ENCODE data around the gene MIEN1.
"Not testable (repeated sequence)": the region's sequence is repeated elsewhere in the genome, so short reads cannot be mapped to it uniquely, and the experiment has no call there.

The MIEN1 gene

DNA sequence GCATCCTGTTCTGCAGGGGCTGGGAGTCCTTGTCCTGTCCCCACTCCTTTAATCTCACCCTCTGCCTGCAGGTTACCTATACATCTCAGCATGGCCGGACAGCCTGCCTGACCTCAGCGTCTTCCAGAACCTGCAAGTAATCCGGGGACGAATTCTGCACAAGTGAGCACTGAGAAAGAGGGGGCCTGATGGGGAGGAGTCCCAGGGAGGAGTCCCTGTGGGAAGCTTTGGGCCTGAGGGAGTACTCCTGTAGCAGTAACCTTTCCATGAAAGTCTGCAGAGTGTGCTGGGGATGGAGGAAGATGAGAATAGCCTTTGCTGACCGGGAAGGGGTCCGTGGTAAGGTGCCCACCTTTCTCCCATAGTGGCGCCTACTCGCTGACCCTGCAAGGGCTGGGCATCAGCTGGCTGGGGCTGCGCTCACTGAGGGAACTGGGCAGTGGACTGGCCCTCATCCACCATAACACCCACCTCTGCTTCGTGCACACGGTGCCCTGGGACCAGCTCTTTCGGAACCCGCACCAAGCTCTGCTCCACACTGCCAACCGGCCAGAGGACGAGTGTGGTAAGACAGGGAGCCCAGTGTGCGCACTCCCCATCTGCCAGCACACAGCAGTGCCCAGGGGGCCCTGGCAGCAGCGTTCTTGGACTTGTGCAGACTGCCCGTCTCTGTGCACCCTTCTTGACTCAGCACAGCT lies 14.8 kb downstream of the MIEN1 start:
- DNase-seq: no peak

DNA sequence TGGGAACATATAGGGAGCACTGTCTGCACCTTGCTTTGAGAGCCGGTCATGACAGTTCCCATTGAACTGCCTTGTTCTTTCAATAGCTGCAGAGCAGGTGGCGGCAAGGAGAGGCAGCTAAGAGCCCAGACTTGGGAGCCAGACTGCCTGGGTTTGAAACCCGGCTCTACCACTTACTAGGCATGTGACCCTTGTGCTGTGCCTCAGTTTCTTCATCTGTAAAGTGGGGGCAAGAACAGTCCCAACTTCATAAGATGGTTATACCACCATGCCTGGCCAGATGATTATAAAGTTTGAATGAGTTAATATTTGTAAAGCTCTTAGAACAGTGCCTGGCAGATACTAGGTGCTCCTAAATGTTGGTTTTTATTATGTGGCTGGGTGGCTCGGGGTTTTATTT lies 16.1 kb downstream of the MIEN1 start:
- DNase-seq: no peak

DNA sequence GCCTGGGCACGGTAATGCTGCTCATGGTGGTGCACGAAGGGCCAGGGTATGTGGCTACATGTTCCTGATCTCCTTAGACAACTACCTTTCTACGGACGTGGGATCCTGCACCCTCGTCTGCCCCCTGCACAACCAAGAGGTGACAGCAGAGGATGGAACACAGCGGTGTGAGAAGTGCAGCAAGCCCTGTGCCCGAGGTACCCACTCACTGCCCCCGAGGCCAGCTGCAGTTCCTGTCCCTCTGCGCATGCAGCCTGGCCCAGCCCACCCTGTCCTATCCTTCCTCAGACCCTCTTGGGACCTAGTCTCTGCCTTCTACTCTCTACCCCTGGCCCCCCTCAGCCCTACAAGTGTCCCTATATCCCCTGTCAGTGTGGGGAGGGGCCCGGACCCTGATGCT lies 18.5 kb downstream of the MIEN1 start:
- DNase-seq: no peak

DNA sequence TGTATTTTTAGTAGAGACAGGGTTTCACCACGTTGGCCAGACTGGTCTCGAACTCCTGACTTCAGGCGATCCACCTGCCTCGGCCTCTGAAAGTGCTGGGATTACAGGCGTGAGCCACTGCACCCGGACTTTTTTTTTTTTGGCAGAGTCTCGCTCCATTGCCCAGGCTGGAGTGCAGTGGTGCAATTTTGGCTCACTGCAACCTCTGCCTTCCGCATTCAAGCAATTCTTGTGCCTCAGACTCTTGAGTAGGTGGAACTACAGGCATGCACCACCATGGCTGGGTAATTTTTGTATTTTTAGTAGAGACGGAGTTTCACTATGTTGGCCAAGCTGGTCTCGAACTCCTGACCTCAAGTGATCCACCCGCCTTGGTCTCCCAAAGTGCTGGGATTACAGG lies 19.3 kb downstream of the MIEN1 start:
- DNase-seq: not testable (repeated sequence)

DNA sequence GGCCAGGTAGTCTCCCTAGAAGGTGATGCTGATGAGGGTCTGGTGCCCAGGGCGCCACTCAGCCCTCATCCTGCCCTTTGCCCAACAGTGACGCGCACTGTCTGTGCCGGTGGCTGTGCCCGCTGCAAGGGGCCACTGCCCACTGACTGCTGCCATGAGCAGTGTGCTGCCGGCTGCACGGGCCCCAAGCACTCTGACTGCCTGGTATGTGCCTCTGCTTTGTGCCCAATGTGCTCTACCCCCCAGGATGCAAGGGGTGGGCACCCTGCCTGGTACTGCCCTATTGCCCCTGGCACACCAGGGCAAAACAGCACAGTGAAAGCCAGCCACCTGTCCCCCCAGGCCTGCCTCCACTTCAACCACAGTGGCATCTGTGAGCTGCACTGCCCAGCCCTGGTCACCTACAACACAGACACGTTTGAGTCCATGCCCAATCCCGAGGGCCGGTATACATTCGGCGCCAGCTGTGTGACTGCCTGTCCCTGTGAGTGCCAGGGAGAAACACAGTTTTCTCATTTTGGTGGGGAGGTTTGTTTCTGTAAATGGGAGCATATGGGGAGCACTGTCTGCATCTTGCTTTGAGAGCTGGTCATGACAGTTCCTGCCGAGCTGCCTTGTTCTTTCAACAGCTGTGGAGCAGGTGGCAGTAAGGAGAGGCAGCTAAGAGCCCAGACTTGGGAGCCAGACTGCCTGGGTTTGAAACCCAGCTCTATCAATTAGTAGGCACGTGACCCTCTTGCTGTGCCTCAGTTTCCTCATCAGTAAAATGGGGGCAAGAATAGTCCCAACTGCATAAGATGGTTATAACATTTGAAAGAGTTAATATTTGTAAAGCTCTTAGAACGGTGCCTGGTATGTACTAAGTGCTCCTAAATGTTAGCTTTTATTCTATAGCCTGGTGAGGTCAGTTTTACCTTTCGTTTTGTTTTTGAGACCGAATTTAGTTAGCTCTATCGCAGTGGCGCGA lies 20.1 kb downstream of the MIEN1 start:
- DNase-seq: no peak

DNA sequence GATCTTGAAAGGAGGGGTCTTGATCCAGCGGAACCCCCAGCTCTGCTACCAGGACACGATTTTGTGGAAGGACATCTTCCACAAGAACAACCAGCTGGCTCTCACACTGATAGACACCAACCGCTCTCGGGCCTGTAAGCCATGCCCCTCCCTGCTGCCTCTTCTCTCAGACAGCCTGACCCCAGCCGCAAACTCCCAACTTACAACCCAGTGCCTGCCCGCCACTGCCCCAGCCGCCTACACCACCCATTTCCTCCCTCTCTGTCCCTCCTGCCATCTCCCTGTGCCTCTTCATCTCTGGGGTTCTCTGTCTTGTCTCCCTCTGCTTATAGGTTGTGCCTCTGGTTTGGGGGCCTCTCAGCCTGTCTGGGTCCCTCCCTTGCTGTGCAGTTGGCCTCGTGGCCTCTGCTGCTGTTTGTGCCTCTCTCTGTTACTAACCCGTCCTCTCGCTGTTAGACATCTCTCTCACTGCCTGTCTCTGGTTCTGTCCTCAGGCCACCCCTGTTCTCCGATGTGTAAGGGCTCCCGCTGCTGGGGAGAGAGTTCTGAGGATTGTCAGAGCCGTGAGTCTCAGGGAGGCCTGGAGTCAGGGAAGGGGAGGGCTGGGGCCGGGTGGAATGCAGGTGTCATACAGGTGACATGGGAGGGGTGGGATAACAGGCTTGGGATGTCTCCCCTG lies 20.9 kb downstream of the MIEN1 start:
- DNase-seq: no peak

DNA sequence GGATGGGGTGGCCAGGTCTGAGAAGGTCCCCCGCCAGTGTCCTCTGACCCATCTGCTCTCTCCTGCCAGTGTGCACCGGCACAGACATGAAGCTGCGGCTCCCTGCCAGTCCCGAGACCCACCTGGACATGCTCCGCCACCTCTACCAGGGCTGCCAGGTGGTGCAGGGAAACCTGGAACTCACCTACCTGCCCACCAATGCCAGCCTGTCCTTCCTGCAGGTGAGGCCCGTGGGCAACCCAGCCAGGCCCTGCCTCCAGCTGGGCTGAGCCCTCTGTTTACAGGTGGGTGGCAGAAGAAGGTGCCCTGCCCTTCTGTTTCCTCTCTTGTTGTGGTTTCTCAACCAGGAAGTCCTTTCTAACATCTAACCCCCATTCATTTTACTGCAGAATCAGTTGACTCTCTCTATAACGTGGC lies 23.4 kb downstream of the MIEN1 start:
- DNase-seq: no peak

DNA sequence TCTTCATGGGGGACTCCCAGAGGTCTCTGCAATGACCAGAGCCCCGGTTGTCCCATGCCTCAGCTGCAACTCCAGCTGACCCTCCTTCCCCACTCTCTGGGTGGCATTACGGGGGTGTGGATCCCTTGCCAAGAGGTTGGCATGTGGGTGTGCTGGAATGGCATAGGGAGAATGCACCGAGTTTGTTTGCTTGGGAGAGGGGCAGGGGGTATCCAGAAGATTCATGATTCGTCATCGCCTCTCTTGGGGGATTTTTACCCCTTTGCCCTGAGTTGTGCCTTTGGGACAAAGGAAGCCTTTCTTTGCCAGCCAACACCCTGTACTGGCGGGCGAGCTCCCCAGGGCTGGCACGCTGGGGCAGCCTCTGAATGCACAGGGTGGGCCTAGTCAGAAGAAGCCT lies 23.9 kb downstream of the MIEN1 start:
- DNase-seq: no peak

DNA sequence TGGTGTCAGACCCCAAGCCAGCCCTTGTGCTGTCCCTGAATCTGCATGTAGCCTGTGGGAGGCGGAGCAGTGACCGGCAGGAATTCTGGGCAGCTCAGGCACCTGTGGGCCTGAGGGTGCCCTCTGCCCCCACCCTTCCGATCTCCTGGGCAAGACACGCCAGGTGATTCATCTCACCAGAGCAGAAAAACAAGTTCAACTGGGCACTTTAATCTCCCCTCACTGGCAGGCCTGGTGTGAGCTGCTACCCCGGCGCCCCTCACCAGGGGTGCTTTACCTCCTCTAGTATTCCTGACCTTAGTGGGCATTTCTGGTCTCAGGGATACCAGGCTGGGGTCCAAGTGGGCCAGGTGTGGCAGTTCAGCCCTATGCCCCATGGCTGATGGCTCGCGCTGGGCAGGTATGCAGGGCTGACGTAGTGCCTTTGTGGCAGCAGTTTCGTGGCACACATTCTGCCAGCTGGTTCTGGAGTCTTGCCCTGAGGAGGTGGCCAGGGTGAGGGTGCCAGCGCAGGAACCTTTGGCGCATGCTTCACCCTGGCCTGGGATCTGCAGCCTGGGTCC lies 24.5 kb downstream of the MIEN1 start:
- DNase-seq: no peak

DNA sequence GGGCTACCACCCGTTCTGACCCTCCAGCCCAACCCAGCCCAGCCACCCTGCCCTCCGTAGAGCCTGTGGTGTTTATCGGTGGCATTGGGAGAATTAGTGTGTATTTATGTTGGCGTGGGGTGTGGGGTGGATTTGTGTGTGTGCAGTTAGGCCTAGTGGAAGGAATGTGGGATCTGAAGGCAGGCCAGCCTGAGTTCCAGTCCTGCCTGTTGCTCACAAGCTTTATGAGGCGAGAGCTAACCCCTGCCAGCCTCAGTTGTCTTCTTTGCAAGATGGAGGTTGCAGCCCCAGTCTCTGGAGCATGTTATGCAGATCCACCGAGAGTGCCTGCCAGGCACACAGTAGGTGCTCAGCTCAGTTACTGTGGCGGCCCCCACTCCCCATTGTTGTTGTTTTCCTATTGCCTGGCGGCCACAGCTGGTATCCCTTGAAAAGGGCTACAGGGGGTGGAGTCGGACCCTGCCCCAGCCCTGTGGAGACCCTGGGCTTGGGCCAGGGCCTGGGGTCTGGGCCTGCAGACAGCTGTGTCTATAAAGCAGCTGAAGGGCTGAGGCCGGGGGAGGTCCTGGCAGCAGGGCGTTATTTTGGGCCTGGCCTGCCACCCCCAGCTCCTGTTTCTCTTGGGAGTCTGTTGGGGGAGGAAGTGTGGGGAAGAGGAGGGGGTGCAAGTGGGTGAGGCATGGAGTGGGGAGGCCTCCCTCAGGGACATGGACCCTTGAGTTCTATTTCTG lies 25.3 kb downstream of the MIEN1 start:
- DNase-seq: no peak

DNA sequence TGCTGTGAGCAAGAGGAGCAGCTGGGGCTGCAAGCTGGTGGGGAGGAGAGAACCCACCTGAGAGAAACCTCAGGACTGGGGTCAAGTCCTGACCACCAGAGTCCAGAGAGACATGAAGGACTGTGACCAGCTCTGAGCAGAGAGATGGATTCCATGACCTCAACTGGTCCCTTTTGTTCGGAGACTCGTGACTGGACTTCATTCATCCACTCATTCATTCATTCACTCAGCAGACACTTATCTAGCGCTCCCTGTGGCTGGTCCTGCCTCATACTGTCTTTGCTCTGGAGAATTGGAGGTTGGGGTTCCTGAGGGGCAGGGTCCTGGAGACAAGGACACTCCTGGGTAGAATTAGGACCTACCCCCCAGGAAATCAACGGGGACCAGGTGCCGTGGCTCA lies 26.4 kb downstream of the MIEN1 start:
- DNase-seq: no peak

DNA sequence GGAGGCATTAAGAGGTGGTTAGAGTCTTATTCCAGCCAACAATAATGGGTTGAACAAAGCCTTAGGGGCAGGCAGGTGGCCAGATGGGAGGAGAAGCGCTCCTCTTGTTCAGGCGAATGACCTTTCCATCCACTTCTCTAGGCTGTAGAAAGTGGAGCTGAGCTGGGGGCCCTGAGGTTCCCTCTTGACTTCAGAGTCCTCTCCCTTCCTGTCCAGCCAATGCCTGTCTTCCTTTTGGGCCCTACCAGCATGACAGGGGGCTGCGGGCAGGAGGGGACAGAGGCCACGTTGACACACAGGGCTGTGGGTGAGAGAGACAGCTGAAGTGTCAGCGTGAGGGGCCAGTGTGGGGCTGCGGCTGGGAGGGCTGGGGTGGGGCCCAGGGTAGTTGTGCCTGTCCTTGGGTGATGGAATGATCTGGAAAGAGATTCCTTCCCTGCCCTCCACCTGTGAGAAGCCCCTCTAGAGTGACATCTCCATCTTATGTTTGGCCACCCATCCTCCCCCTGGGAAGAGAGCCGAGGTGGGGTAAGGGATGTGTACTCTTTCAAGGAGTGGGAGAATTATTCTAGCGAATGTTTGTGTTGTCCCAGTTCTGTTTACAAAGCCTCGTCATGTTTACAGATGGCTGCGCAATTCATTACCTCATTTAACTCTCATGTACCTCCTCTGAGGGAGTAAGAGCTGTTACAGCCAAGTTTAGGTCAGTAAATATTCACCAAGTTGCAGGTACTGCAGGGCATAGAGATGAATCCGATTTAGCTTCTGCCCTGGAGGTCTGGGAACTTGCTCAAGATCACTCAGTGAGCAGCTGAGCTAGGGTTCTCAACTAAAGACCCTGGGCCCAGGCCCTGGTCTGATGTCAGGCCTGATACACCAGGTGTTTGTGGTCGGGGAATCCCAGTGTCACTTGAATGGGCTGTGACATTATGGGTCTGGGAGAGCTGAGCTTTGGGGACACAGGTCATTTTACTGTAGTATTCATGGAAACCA lies 27.1 kb downstream of the MIEN1 start:
- no peak for DNase-seq

DNA sequence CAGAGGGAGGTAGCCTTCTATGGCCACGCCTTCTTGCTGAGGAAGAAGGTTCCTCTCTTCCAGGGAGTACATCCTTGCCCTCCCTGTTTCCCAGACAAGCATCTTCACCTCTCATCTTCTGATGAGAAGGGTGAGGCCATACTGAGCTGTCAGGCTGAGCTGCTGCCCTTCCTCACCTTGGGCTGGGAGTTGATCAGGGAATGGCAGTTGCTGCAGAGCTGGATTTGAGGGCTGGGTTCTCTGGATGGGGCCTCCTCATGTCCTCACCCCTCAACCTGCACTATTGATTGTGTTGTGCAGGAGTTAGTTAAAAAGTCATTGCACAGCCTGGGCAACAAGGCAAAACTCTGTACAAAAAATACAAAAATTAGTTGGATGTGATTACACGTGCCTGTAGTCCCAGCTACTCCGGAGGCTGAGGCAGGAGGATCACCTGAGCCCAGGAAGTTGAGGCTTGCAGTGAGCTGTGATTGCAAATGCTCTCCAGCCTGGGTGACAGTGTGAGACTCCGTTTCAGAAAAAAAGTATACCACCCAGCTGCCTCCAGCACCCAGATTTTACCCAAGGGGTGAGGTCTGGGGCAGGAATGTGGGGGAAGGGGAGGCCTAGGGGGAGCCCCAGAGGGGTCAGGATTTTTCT lies 28.4 kb downstream of the MIEN1 start:
- DNase-seq: no peak

DNA sequence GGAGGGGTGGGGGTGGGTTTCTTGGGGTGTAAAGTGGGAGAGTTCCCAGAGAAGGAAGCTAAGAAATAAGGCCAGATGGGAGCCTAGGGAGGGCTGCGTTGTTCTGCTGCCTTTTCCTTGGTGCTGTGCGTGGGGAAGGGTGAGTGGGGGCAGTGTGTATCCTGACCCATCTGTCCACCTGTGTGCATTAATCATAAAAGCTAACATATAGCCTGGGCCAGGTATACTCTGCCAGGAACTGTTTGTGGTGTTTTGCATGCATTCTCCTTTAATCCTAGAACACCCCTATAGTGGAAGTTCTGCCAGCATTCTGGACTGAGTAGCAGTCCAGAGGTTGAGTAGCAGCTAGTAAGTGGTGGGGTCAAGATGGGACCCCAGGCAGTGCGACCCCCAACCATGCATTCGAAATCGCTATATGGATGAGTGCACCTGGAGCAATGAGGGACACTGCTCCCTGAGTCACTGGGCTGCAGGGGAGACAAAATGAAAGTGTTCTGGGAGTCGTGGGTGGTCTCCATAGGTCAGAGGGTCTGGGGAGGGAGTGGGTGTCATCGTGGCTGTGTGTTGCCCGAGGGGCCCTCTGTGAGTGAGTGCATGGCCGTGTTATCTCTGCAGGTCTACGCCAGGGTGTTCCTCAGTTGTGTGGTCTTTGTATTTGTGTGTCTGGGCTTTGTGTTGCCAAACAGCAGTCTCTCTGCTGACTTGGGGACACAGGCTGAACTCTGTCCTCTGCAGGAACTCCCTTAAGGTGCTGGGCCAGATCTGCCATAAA lies 29.1 kb downstream of the MIEN1 start:
- no peak for DNase-seq

DNA sequence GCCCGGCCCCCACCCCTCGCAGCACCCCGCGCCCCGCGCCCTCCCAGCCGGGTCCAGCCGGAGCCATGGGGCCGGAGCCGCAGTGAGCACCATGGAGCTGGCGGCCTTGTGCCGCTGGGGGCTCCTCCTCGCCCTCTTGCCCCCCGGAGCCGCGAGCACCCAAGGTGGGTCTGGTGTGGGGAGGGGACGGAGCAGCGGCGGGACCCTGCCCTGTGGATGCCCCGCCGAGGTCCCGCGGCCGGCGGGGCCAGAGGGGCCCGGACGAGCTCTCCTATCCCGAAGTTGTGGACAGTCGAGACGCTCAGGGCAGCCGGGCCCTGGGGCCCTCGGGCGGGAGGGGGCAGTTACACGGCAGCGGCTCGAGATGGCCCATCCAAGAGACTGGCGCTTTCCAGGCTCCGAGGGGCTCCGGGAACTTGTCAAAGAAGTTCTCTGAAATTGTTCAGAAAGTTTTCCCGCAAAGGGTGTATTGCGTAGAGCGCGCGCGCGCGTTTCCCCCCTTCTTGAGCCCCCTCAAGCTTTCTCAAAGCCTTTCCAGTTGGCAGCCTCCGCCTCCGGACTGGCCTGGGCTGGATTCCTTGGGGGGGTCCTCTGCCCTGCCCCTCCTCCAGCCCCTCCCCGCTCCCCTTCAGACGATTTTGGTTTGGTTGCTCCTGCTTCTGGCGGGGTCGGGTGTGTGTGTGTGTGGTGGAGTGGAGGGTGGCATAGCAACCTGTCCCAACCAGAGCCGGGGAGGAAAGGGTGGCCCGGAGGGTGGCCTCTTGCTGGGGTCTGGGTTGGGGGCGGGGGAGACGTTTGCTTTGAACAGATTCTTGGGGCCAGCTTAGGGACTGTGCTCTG lies 30.0 kb downstream of the MIEN1 start:
- no peak for DNase-seq

DNA sequence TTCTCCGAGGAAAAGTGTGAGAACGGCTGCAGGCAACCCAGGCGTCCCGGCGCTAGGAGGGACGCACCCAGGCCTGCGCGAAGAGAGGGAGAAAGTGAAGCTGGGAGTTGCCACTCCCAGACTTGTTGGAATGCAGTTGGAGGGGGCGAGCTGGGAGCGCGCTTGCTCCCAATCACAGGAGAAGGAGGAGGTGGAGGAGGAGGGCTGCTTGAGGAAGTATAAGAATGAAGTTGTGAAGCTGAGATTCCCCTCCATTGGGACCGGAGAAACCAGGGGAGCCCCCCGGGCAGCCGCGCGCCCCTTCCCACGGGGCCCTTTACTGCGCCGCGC lies 30.5 kb downstream of the MIEN1 start, which contains the start of gene ERBB2:
TSS of gene ERBB2 (plus strand) at position 247 of the 330 bp plus-strand sequence. CDS start 175 bp downstream, outside the sequence.
- DNase-seq: no peak

DNA sequence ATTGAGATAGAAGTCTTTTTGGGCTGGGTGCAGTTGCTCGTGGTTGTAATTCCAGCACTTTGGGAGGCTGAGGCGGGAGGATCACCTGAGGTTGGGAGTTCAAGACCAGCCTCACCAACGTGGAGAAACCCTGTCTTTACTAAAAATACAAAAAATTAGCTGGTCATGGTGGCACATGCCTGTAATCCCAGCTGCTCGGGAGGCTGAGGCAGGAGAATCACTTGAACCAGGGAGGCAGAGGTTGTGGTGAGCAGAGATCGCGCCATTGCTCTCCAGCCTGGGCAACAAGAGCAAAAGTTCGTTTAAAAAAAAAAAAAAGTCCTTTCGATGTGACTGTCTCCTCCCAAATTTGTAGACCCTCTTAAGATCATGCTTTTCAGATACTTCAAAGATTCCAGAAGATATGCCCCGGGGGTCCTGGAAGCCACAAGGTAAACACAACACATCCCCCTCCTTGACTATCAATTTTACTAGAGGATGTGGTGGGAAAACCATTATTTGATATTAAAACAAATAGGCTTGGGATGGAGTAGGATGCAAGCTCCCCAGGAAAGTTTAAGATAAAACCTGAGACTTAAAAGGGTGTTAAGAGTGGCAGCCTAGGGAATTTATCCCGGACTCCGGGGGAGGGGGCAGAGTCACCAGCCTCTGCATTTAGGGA lies 31.0 kb downstream of the MIEN1 start:
- DNase-seq: not testable (repeated sequence)

DNA sequence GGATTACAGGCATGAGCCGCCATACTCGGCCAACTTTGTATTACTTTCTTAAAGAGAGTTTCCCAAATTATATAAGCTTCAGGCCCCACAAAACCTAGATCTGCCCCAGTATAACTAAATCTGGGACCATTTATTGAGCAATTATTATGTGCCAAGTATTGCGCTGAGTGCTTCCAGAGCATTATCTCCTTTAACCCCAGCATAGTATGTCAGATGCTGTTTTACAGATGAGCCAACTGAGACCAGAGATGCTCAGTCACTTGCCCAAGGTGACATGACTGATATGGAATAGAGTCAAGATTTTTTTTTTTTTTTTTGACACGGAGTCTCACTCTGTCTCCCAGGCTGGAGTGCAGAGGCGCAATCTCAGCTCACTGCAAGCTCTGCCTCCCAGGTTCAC lies 32.4 kb downstream of the MIEN1 start:
- no peak for DNase-seq
